Endothelial cell of umbilical vein (primary cell): ENCODE data around the gene KCNC4. TPM values are rescaled to one million over a fixed set of nuclear protein-coding genes. Genes with fewer than 3 reads are reported as not detected.

Source experiments
- BruUV-seq: library from RNA; stranded (reverse); fragments of 400-500 nt; replicated peaks from 2 replicates; lab custom pipeline; 2021; lab: Mats Ljungman, UMichigan
- CTCF ChIA-PET: fragments of 300-600, 350-600 bp; sonication (Branson Sonifier 250); formaldehyde crosslinking; loops from one replicate; lab custom pipeline; 2021; ENCODE audit warnings: antibody characterized with exemption, inconsistent platforms; lab: Charles Lee
- POLR2A ChIA-PET: fragments of 300-600, 350-600 bp; sonication (Branson Sonifier 250); formaldehyde crosslinking; loops from one replicate; lab custom pipeline; 2021; ENCODE audit warnings: antibody characterized with exemption, inconsistent platforms; lab: Charles Lee
- DNase-seq: peaks from one replicate; pipeline ENCODE4 v3.0.0-alpha.2; 2011; ENCODE audit warnings: low read depth, low spot score
- FAIRE-seq: peaks from 2 replicates; lab custom pipeline; 2011; peaks lifted over from hg19 to GRCh38; lab: Jason Lieb, UNC
- H2AFZ ChIP-seq: 2 replicates; pipeline ENCODE4 v1.6.0; 2012; ENCODE audit warnings: low read depth, low read length, control low read depth, inconsistent platforms
- H3K27ac ChIP-seq: 2 replicates; pipeline ENCODE4 v1.5.1; 2011; ENCODE audit warnings: low read depth, mild to moderate bottlenecking, control low read depth, low read length, moderate library complexity; ENCODE audit not compliant: insufficient read depth
- H3K27me3 ChIP-seq, 2 experiments: 2 replicates each; pipeline versions ENCODE4 v1.6.0 to v1.6.1; 2011; ENCODE audit warnings: low read length in 2 of 2, mixed read lengths in 1 of 2; ENCODE audit not compliant: control insufficient read depth in 2 of 2, insufficient read depth in 2 of 2
- H3K36me3 ChIP-seq, 2 experiments: 2 replicates in 1 of 2; 3 replicates in 1 of 2; pipeline ENCODE4 v1.5.1; 2011; ENCODE audit warnings: low read length in 2 of 2, mild to moderate bottlenecking in 1 of 2, moderate library complexity in 1 of 2; ENCODE audit not compliant: control insufficient read depth in 2 of 2, insufficient read depth in 2 of 2; ENCODE audit errors: extremely low read depth in 1 of 2
- H3K4me1 ChIP-seq: 3 replicates; pipeline ENCODE4 v1.5.1; 2011; ENCODE audit warnings: mild to moderate bottlenecking, low read length; ENCODE audit not compliant: control insufficient read depth, insufficient read depth; ENCODE audit errors: extremely low read depth
- H3K4me2 ChIP-seq: 2 replicates; pipeline ENCODE4 v1.6.1; 2011; ENCODE audit warnings: low read length, control low read depth, mixed read lengths; ENCODE audit not compliant: insufficient read depth
- H3K4me3 ChIP-seq, 3 experiments: fragments of 200-600 bp in 1 of 3; sonication (generic), shearing (Covaris generic) in 1 of 3; replicated peaks in 1 of 3; 2 replicates each; pipeline ENCODE4 v1.5.1; 2011 to 2016; ENCODE audit warnings: control low read depth in 3 of 3, low read length in 3 of 3, mild to moderate bottlenecking in 2 of 3, inconsistent platforms in 1 of 3, low read depth in 1 of 3, moderate library complexity in 1 of 3; ENCODE audit not compliant: insufficient read depth in 1 of 3
- H3K79me2 ChIP-seq: 2 replicates; pipeline ENCODE4 v1.6.0; 2012; ENCODE audit warnings: low read length, inconsistent platforms; ENCODE audit not compliant: control insufficient read depth, insufficient read depth
- H3K9ac ChIP-seq: replicated peaks from 2 replicates; pipeline ENCODE3; 2011; ENCODE audit warnings: low read length, control low read depth; ENCODE audit not compliant: insufficient read depth; ENCODE audit errors: extremely low read depth
- H3K9me1 ChIP-seq: replicated peaks from 3 replicates; pipeline ENCODE4 v1.6.0; 2011; ENCODE audit warnings: mild to moderate bottlenecking, low read length; ENCODE audit not compliant: control insufficient read depth, insufficient read depth; ENCODE audit errors: extremely low read depth
- H3K9me3 ChIP-seq: replicated peaks from 2 replicates; pipeline ENCODE4 v1.5.1; 2012; ENCODE audit warnings: low read length, inconsistent platforms; ENCODE audit not compliant: control insufficient read depth, insufficient read depth
- H4K20me1 ChIP-seq: replicated peaks from 2 replicates; pipeline ENCODE3; 2011; ENCODE audit warnings: mild to moderate bottlenecking, low read length; ENCODE audit not compliant: control insufficient read depth, insufficient read depth; ENCODE audit errors: extremely low read depth
- CTCF ChIP-seq, 2 donors: IDR thresholded peaks; 1 replicate in 1 of 2; 2 replicates in 1 of 2; pipeline ENCODE4 v1.5.1; 2011; ENCODE audit warnings: low read length in 2 of 2, mild to moderate bottlenecking in 2 of 2, moderate library complexity in 2 of 2, control low read depth in 1 of 2, inconsistent platforms in 1 of 2, low read depth in 1 of 2; ENCODE audit not compliant: insufficient read depth in 1 of 2; ENCODE audit errors: extremely low read depth in 1 of 2
- EZH2 ChIP-seq: IDR thresholded peaks from 2 replicates; pipeline ENCODE4 v1.6.1; 2012; ENCODE audit warnings: borderline replicate concordance, low read depth, mild to moderate bottlenecking, moderate library complexity, low read length, inconsistent platforms; ENCODE audit not compliant: severe bottlenecking
- FOS ChIP-seq: IDR thresholded peaks from 2 replicates; pipeline ENCODE4 v1.6.1; 2011; ENCODE audit warnings: mild to moderate bottlenecking, low read length, moderate library complexity, borderline replicate concordance; ENCODE audit not compliant: insufficient read depth
- GATA2 ChIP-seq: IDR thresholded peaks from 2 replicates; pipeline ENCODE4 v1.7.0; 2011; ENCODE audit warnings: low read depth, mild to moderate bottlenecking, moderate library complexity, mixed read lengths, low read length; ENCODE audit not compliant: insufficient read length, insufficient read depth
- JUN ChIP-seq: IDR thresholded peaks from 2 replicates; pipeline ENCODE4 v1.6.1; 2011; ENCODE audit warnings: borderline replicate concordance, low read depth; ENCODE audit not compliant: insufficient read length, insufficient read depth
- MAX ChIP-seq: IDR thresholded peaks from 2 replicates; pipeline ENCODE4 v1.6.1; 2011; ENCODE audit not compliant: insufficient read depth, insufficient read length
- MYC ChIP-seq: IDR thresholded peaks from one replicate; pipeline ENCODE4 v1.6.1; 2011; ENCODE audit warnings: mild to moderate bottlenecking, low read depth, low read length
- POLR2A ChIP-seq: IDR thresholded peaks from 2 replicates; pipeline ENCODE4 v1.6.1; 2012; ENCODE audit warnings: low read depth, mild to moderate bottlenecking, control low read depth, low read length
- POLR2AphosphoS5 ChIP-seq: IDR thresholded peaks from 2 replicates; pipeline ENCODE4 v1.6.1; 2012; ENCODE audit warnings: low read depth, mild to moderate bottlenecking, control low read depth, low read length, moderate library complexity; ENCODE audit not compliant: insufficient read depth
- dilution Hi-C: fragments of 300-500 bp; cut with MboI; formaldehyde crosslinking; loops from one replicate; pipeline ENCODE4 v1.15.0; 2019; ENCODE audit warnings: low sequenced_read_pairs; ENCODE audit not compliant: extremely low pct_ligation_motif_present
- intact Hi-C: fragments of 100-400 bp; cut with micrococcal nuclease; formaldehyde crosslinking; loops from one replicate; pipeline ENCODE4 v1.10.0; 2022
- polyA plus RNA-seq, 4 experiments: library from polyadenylated mRNA; depleted of rRNA in 3 of 4; stranded (reverse) in 3 of 4; unstranded in 1 of 4; fragments of >200 nt; gene quantifications; 2 replicates each; pipeline versions ENCODE4 v1.2.1 to v1.2.3, GENCODE V29; 2011 to 2012; ENCODE audit warnings: missing spikeins in 1 of 4
- total RNA-seq: library from RNA; stranded (reverse); gene quantifications from 2 replicates; pipeline ENCODE4 v1.2.3, GENCODE V29; 2021

Gene KCNC4
- total and polyA plus RNA-seq, 2 donors (not counting 3 experiments of a cell fraction or from before 2014, with no cell fraction given) = 6.7 to 22.5 TPM

GRCh38 chr1:110230381-110231199, 20.5 kb downstream of the KCNC4 start:
- Histone ChIP-seq H3K9me3 (no peaks in the 10 kb centered on the region), H3K4me2 (no peak overlapping the region), H2AFZ (no peak overlapping the region), H3K4me3 (no peak overlapping the region), H3K4me1 (peaks cover 12% of the 10 kb centered on the region), H3K27me3 (no peaks in the 10 kb centered on the region), H3K36me3 (peaks cover 0 to 15% of the 10 kb centered on the region in 2 experiments), H3K9me1 (no peaks in the 10 kb centered on the region), H3K27ac (no peak overlapping the region), H4K20me1 (no peaks in the 10 kb centered on the region), H3K9ac (no peak overlapping the region), H3K79me2 (no peaks in the 10 kb centered on the region)
- DNase-seq (no peak), FAIRE-seq (no peak)
- dilution Hi-C loops = no loop called here
- TF ChIP-seq MYC (no peak), FOS (no peak), POLR2A (no peak), GATA2 (no peak), POLR2AphosphoS5 (no peak), JUN (no peak), CTCF (IDR thresholded peaks at IDR 0.05; ENCODE audit: extremely low read depth in 1 of 2, insufficient read depth in 1 of 2, low read depth in 1 of 2, low read length in 2 of 2) (no peak), EZH2 (no peak), MAX (no peak)
- CTCF ChIA-PET = interaction anchor here (1.9 kb wide), 1 partner anchor 82 kb away, joined by 9 read pairs; no protein-coding TSS in a partner anchor
- POLR2A ChIA-PET = no interaction called here
- intact Hi-C loops = no loop called here
- BruUV-seq = no TSS peak
